Stimulated activated CD8-positive, alpha-beta memory T cell treated with anti-CD3 and anti-CD28 coated beads, Interleukin-4, amount 100 ng/mL, for 1 hour (primary cell): ENCODE results near the gene IFTAP.

Experiments
- DNase-seq, 2 donors: peaks; one replicate each; pipeline ENCODE4 v3.0.0-alpha.2; 2020; ENCODE audit warnings: low read depth in 2 of 2, low spot score in 1 of 2

Gene IFTAP

DNA sequence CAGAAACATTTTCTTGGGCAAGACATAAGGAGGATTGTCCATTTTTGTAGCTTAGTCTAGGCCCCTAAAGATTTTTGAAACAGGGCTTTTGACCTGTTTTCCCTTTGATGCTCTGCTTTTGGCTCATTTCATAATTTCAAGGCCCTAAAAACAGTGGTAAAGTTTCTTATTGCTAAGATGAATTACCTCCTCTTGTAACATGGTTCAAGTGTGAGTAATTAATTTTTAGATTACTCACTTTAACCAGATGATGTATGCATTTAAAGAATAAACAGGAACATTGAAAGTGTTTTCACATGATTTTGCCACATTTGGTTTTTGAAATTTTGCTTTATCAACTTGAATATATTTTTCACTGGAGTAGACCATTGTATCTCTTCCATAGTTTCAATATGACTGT lies 2.6 kb downstream of the IFTAP start:
- no peak for DNase-seq

DNA sequence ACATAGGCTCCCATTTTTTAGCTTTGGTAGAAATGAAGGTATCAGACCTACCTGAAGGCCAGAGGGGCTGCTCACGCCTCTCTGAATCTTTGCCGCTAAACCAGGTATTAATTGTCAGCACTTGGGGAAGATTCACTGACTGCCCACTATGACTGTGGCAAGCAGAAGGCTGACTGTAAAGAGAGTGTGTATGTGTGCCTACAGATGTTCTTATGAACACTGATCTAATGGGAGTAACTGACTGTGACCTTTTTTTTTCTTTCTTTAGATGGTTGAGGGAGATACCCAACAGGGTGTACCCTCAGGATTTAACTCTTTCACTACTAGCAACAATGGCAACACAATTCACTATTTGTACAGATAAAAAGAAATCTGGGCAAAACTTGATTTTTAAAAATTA lies 3.7 kb downstream of the IFTAP start, which contains the start of gene RAG2:
RAG2 (minus strand) TSS at position 186 of the 400 bp plus-strand sequence. CDS start 4,068 bp downstream, outside the sequence.
- DNase-seq, result no peak

DNA sequence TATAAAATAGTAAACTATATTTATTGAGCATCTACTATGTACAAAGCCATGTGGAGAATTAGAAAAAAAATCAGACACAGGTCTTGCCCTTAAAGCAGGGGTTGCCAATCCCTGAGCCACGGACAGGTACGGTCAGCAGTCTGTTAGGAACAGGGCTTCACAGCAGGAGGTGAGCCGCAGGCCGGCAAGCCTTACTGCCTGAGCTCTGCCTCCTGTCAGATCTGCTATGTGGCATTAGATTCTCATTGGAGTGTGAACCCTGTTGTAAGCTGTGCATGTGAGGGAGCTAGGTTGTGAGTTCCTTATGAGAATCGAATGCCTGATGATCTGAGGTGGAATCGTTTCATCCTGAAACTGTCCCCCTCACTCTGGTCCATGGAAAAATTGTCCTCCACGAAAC lies 5.9 kb downstream of the IFTAP start:
- no peak for DNase-seq

DNA sequence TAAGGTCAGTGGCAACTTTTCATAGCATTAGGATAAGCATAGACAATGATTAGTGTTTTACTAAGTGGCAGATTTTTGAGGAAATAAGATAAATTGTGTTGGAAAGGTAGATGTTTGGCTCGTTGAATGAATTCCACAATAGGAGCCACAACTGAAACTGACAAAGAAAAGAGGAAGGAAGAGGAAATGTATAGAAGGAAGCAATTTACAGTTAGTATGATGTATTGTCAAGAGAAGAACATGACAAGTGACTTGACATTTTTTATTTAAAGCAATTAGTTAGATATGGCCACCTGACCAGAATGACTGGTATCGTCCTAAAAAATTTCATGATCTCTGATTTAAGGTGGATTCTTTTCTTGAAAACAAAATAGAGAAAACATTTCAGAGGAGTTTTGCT lies 6.9 kb downstream of the IFTAP start:
- no peak for DNase-seq

DNA sequence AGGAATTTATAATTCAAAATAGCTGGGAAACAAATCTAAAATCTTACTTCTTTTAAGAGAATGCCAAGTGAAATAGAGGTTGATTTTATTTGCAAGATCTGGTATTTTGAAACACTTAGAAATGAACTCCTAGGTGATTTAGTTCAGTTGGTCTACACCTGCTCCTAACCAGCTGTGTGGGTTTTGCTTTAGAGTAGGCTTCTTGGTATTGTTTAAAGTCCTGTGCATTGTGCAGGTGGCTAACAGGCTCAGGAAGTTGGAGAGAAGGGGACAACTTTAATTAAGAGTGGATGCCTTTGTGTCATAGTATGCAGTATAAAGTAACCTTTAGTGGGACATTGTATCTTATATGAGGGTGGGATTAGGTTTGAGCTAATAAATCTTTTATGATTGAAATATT lies 7.8 kb downstream of the IFTAP start:
- DNase-seq, result no peak

DNA sequence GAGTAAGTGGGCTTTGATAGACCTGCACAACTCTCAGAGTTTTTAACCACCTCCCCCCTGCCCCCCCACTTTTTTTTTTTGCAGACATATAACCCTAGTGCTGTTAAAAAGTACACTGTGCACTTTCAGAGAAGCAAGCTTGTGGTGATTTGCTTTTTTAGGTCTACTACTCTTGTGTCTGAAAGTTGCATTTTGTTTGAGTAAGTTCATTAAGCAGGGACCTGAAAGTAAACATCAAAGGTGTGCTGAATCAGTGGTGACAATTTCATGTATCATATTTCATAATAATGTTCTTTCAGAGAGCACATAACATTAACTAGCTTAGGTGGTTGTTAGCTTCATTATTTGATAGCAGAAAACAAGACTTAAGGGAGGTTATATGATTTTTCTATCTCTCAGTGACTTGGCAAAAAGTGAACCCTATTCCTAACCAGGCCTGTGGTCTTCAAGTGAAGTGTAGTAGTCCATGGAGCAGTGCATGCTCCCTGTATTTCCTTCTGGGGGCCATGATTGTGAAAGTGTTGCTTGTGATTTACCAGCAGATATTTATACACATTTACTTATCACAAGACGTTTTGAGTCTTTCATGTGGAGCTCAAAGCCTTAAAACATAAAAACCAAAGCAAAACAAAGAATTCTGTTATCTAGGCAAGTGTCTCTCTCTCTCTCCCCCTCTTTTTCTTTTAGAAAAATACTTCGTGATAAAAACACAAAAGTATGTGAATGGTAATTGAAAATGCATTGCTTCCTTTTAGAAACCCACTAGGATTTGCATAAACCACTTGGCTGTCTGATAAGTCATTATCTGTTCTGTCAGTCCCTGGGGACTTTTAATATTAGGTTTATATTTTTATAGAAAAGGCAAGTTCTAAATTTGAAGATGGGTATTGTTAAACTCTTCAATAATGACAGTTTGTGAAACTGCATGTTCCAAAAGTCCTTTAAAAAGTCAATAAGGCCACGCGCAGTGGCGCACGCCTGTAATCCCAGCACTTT lies 11.2 kb downstream of the IFTAP start:
- DNase-seq, result no peak

DNA sequence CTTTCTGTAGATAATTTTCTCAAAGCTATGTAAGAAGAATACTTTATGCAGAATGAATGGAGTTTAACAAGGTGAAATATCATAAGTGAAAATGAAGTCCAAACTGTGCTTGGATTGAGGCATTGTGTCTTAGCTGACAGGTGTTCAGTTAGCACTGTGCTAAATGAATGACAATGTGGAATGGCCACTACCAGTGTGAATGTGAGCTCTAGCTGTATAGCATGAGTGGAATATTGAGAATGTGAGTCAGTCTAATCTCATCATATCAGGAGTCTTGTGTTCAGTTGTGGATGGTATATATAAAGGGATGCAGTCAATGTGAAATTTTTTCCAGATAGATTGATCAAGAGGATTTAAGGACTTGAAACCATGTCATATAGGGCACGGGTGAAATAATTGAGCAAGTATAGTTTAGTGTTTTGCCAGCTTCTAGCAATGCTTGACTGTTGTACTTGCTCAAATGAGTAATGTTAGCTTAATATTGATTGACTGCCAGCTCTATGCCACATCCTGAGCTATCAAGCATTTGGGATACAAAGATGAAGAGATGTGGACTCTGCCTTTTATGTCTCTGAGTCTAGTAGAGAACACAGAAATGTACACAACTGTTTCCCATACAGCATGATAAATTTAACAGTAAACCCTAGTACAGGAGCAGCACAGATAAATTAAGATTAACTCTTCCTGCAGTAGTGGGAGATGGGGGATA lies 14.3 kb downstream of the IFTAP start:
- DNase-seq, result no peak

DNA sequence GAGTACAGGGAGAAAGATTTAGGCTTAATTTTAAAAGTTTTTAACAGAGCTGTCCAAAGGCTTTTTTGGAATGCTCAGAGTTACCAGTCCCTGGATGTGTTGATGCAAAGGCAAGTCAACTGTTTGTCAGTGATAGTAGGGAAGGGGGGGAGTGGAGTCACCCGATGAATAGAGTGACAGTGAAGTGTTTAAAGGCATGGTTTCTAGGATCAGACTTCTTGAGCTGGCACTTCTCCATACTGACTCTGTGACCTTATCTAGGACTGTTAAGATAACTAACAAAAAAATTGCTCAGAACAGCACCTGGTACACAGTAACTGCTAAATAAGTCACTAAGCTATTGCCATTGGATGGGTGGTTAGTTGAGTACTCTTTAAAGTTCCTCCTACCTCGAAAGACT lies 15.1 kb downstream of the IFTAP start:
- no peak for DNase-seq

DNA sequence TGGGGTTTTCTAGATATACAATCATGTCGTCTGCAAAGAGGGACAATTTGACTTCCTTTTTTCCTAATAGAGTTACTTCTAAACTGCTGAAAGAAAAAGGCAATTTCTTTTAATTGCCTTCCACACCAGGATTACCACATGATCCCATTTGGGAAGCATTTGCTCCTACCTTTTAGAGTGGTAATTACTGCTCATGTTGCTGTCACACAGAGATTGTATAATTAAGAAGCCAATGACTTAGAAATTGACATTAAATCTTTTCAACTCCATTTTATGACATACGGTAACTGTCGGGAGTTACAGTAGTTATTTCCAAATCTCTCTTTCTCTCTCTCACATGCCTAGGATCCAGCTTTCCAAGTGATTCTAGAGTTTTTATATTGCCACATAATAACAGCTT lies 21.5 kb downstream of the IFTAP start:
- DNase-seq, result no peak

DNA sequence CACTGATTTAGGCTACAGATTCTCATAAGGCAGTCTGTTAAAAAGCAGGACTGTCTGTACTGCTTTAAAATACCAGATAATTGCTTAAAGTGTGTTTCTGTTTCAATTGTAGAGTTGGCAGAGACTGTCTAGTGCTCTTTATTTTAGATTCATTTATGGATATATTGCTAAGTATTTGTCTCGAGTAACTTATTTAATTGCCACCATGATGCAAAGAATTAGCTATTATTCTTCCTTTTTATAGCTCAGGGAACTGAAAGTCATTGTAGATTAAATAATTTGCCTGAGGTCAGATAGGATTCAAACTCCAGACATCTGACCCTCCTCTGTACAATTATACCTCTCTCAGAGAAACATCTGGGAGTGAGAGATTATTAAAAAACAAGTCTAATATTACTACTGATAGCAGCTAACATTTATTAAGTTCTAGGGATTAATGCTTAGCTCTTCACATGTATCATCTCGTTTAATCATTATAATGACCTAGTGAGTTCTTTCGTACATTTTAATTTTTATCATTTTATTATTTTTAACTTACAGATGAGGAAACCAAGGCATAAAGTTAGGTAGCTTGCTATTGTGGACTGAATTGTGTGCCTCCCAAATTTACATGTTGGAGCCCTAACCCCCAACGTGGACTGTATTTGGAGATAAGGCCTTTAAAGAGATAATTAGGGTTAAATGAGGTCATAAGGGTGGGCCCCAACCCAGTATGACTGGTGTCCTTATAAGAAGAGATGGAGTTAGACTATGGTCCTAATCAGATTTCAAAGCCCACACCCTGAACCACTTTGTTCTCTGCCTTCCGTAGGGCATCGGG lies 23.5 kb downstream of the IFTAP start:
- no peak for DNase-seq

DNA sequence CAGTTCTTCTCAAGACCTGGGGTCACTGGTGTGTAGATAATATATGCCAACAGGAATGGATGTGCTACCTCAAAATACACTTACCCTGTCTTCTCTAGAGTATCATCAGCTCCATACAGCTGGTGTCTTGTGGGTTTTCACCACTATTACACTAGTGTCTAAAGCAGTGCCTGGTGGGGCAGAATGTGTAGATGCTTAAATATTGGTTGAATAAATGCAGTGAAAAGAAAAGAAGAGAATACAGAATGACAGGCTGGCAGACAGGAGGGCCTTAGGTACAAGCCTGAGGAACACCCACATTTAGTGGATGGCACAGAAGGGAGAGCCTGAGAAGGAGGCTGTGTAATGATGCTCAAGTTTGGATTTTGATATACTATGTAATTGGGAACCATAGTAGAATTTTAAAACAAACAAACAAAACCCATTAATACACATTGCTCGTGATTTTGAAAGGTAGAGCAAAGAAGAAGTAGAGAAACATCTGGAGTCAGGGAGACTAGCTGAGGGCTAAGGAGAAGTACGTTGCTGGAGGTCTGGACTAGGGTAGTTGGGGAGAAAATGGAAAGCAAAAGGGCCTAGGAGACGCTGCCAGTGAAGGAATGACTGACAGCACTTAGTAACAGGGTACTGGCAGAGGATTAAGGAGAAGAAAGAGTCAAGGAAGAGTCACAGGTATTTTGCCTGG lies 24.2 kb downstream of the IFTAP start:
- DNase-seq, result no peak

DNA sequence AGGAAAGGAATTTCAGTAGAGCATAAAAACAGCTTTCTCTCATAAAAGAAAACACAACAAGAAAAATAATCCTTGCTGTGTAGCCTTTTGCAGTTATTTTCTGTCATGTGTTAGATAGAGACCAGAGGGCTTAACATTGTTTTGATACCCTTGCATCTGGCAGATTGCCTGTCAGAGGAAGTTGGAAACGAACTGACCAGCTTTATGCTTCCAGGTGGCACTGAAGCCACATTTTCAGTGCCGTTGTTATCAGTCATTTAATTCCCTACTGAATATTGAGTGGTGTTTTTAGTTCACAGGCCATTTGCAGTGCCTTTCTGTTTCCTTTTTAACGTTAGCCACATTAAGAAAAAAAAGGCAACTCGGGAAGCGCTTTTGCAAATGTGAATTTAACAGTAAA lies 25.2 kb downstream of the IFTAP start:
- DNase-seq, result no peak

DNA sequence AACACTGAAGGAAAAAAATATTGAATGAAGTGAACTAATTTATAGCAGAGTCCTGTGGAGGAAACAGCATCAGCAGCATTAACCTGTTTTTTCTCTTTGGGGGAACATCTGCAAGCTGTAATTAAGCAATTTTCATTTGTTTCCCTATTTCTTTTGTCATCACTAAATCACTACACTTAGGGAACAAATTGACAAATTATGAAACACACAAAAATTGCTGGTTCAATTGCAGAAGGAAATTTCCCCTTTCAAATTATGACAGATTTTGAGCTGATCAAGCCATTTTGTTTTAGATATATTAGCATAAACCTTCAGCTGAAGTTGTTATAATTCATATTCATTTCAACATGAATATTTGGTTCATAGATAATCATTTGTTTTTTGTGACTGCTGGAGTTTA lies 25.9 kb downstream of the IFTAP start:
- no peak for DNase-seq

DNA sequence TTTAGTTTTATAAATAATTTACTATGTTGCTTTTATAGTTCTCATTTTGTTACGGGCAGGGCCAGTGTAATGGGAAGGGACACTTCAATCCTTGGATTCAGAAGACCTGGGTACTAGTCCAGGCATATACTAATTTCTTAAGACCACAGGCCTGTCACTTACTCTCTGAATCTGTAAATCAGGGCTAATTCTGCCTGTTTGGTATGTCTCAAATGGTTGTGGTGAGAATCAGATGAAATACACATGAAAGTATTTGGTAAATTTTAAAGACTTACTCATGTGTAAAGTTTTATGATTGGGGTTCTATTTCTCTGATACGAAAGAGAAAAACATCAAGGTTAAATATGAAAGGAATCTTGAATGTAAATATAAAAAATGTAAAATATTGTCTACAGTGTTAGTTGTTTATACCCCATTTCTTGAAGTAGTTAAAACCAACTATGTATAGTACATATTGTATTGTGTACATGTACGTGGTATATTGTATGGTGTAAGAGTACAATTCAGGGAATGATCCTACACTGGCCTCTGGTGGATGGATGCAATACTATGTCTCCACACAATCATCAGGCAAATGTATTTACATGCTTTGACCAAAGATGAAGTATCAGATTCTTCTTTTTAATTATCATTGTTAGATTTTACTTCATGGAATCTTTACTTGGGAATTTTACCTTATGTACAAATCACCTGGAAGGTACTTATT lies 28.3 kb downstream of the IFTAP start:
- DNase-seq, result no peak

DNA sequence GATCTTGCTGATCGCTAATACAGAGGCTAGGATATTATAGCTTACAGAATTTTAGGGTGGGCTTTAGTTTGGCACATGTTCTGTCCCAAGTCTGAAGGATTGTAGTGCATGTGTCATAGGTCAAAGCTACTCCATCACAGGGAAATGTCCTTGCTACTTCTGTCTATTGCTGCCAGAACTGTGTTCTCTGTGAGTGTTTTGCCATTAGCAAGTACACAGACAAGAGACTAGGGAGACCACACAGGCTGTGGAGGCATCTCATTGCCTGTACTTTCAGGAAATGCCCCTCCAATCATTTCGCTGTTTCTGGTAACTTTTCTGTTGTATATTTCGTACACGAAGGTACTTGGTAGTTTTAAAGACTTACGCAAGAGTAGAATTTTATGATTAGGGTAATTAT lies 29.2 kb downstream of the IFTAP start:
- no peak for DNase-seq

DNA sequence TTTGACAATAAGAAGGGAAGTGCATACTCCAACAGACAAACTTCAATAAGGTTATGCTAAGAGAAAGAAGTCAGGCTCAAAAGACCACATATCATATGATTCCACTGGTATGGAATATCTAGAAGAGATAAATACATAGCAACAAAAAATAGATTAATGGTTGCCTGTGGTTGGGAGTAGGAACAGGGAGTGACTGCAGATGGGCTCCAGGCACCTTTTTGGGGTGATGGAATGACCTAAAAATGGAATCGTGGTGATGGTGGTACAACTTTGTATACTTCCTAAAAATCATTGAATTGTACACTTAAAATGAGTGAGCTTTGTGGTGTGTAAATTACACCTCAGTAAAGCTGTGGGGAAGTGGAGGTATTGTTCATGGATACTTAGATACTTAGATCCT lies 32.7 kb downstream of the IFTAP start:
- no peak for DNase-seq

DNA sequence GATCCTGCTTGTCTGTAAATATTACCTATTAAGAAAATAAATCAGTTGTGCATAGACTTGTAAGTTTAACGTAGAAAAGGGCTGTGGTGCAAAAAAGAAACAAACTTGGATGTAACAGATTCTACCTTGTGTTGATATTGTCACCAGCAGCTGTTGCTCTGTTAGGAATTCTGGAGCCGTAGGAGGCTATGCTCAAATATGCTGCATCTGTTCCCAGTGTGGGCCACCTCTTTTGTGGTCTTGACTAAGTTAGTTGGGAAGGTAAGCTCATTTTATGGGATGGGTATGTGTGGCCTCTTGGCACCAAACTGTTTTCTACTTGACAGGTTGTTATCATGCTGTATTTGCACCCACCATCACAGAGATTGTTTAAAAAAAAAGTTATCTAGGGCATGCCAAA lies 33.2 kb downstream of the IFTAP start:
- DNase-seq, result no peak

DNA sequence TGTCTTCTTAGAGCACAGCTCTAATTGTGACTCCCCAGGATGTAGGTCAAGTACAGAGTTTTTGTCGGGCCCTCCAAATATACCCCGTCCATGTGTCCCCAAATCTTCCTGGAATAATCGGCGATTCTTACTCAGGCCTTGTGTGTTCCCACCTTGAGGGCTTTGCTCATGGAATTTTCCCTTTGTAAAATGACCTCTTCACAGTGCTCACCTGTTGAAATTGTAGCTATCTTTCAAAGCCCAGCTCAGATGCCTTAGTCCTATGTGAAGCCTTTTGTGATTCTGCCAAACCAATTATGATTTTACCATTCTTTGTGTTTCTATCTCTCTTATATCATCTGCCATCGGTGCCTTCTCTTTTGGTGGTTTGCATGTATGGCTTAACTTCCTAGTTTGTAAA lies 33.8 kb downstream of the IFTAP start:
- DNase-seq, result no peak

DNA sequence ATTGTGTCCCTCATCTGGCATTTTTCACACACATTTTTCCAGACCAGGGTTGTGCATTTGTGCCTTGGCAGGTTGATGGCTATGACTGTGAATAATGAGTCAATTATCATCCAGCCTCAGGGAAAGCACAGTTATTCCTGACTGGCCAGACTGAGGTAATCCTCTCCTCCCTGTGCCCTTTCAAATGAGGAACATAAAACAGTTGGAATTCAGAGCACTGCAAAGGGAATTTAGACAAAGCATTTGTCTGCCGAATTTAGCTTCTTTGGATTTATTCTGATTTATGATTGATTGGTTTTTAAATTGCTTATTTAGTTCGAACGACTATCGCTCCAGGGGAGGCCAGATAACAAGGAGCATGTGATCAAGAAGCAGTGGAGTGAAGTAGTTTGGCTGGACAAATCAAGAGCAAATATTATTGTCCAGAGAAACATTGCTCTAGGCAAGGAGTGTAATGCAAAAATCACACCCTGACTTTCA lies 34.5 kb downstream of the IFTAP start:
- DNase-seq, result no peak

DNA sequence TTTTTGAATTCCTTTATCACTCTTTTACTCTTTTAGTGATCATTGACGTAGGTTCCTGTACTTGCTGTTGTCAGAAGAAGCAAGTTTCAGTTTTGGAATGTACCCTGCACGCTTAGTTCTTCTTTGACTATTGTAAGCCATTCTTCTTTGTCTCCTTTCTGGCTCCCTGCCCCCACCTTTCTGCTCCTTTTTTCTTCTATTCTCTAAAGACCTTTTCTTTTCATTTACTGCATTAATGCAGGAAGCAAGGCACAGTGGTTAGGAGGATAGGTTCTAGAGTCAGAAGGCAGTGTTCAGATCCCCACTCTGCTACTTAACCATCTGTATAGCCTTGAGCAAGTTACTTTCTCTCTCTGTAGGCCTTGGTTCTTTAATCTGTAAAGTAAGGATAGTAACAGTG lies 37.5 kb downstream of the IFTAP start:
- no peak for DNase-seq
